Measurements from ENCODE around the gene ARPC2.
A peak's percentile ranks its signal among the peaks of the same experiment; 100 is the strongest.

The ARPC2 gene

DNA sequence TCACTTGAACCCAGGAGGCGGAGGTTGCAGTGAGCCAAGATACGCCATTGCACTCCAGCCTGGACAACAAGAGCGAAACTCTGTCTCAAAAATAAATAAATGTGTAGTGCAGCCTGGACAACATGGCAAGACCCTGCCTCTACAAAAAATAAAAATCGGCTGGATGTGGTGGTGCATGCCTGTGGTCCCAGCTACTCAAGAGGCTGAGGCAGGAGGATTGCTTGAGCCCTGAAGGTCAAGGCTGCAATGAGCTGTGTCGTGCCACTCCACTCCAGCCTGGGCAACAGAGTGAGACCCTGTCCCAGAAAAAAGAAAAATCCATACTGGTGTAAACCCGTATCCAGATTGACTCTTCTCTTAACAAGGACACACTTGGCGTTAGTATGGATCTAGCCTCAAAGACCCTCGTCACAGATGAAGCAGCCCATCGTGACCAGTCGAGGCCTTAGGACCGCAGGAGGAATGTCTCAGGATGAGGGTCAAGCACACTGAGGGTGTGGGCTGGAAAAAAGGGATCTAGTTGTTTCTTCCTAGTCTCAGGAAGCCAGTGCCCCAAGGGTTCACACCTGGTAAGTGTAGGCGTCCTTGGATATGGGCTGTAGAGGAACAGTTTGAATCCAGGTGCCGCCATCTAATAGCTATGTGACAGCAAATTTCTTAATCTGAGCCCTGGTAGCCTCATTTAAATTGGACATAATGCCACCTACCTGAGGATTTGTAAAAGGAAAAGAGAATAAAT, 39.8 kb downstream of the ARPC2 start:
- no peak for FAIRE-seq

GRCh38 chr2:218257390-218257981, 40.5 kb downstream of the ARPC2 start:
- FAIRE-seq: no peak

DNA sequence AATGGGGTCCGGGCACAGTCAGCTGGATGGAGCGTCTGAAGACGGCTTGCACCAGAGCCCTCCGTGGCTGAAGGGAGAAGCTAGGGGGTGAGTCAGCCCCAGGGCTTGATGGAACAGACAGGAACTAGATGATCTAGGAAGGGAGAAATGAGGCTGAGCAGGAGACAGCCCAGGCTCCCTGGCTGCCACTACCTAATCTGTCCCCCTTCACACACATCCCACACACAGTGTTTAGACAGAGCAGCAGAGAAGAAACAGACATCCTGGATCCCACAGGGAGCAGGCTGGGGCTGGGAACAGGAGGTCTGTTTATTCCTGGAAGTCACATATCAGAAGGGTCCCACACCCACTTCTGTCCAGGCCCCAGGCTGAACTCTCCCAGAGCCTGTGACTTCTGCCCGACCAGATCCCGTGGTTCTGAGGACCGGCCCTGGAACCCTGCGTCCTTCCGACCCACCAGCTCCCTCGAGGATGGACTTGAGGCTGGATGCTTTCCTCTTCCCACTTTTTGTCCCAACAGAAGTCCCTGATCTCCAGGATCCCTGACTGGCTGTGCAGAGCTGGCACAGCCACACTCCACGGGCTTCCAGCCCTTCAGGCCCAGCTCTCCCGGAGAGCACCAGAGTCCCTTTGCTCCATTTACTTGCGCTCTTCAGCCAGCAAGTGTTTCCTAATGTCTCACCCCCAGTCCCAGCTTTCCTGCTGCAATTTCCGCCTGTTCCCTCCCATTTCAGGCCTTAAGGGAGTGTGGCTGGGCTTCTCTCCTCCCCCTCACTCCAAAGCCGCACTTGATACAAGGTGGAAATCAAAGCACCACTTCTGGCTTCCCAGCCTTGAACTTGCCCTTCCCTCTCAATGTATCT, 42.3 kb downstream of the ARPC2 start:
- no peak for FAIRE-seq

DNA sequence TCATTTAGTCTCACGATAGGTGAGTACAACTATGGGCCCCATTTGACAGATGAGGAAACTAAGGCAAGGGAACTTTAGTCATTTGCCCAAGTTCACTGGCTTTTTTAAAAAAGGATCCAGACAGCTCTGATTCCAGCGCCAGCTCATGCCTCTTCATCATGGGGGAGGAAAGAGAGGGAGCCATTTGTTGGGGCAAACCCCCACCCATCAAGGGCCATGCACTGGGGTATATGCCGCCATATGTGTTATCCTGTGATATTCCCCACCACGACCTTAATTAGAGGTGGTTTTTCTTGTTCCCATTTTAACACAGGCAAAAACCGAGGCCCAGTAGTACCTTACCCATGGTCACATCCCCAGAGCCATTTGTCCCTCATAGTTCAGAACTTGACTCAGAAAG, 43.2 kb downstream of the ARPC2 start:
- no peak for FAIRE-seq

GRCh38 chr2:218260742-218261422, 43.9 kb downstream of the ARPC2 start, which contains the start of gene GPBAR1:
TSS of gene GPBAR1 (plus strand) at chr2:218261015. CDS start at chr2:218262725, 1,710 bp downstream.
- no peak for FAIRE-seq

GRCh38 chr2:218261423-218262236, 44.6 kb downstream of the ARPC2 start:
- no peak for FAIRE-seq

DNA sequence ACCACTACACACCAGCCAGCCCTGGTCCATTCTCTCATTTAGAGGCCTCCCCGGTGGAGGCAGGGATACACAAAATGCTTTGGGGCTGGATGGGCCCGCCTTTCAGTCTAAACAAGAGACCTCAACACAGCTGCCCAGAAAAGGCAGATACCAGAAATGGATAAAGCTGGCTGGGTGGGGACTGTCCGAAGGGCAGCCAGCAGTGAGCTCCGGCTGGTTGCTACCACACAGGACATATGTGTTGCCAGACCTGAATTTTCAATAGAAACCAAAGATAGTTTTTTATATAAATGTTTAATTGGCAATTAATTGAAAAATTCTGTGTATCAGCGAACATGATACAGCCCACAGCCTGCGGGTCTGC, 45.2 kb downstream of the ARPC2 start:
- FAIRE-seq: no peak

- FAIRE-seq: no peak
Observed at GRCh38 chr2:218262631-218263586, 45.9 kb downstream of the ARPC2 start.

GRCh38 chr2:218263817-218264641, 47.0 kb downstream of the ARPC2 start:
- no peak for FAIRE-seq

- FAIRE-seq: no peak
Observed at GRCh38 chr2:218264773-218265561, 48.0 kb downstream of the ARPC2 start.

DNA sequence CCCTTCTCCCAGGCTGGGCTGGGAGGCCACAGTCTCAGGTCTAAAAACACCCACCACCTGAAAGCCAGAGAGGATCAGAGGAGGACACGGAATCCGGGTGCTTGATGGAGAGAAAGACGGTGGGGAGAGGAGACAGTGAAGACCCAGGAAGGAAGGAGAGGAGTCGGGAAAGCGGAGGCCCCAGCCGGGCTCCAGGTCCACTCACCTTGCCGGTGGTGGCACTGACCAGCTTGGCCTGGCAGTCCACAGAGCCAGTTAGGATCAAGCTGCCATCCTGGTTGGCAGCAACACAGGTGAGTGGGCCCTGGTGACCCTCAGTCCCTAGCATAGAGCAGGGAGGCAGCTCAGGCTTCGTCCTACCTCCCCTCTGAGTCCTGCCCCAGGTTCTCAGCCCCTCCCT, 48.6 kb downstream of the ARPC2 start:
- no peak for FAIRE-seq

DNA sequence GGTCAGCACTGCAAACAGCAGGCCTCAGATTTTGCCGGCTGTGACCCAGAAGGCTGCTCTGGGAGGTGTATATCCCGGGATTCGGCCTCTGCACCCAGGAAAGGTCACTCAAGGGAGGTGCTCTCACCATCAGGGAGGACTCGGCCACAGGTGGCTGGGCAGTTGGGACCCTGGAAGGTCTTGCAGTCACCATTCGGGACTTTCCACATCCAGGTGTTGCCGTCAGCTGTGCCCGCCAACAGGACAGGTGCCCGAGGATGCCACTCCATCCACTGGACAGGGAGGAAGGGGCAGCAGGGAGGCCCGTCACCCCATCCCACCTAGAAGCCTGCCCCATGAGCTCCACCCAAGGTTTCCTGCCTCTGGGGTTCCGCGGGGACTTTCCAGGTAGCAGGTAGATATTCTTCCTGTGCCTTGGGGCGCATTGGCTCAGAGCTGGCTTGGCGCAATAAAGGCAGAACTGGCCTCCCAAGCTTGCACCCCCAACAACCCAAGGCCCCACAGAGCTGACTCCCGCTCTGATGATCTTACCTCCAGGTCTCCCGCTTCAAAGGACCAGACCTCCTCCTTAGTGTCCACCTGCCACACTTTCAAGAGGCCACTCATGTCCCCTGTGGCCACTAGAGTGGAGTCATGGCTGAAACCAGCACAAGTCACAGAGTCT, 49.5 kb downstream of the ARPC2 start:
- no peak for FAIRE-seq

DNA sequence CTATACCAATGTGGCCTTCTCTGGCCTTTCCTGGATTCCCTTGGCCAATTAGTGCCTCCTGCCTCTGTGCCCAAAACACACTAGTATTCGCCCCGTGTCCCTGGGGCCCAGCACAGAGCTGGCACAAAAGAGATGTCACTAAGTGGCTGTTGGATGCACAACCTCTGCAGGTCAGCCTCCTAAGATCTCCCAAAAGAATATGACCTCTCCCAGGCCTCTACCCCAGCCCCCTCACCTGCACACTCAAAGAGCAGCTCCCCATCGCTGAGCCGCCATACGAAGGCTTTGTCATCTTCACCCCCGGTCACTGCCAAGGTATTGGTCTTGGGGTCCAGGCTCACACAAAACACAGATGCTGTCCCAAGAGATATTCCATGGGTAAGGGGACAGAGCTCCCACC, 50.3 kb downstream of the ARPC2 start:
- FAIRE-seq: no peak

- peak; percentile 99 for FAIRE-seq
Observed at GRCh38 chr2:218269900-218270720, 53.1 kb downstream of the ARPC2 start, which contains the start of the genes AAMP and PNKD. TSS of gene AAMP (minus strand) at chr2:218270137. CDS start at chr2:218270086, 51 bp downstream. TSS of gene PNKD (plus strand) at chr2:218270519. CDS start at chr2:218270536, 17 bp downstream.

DNA sequence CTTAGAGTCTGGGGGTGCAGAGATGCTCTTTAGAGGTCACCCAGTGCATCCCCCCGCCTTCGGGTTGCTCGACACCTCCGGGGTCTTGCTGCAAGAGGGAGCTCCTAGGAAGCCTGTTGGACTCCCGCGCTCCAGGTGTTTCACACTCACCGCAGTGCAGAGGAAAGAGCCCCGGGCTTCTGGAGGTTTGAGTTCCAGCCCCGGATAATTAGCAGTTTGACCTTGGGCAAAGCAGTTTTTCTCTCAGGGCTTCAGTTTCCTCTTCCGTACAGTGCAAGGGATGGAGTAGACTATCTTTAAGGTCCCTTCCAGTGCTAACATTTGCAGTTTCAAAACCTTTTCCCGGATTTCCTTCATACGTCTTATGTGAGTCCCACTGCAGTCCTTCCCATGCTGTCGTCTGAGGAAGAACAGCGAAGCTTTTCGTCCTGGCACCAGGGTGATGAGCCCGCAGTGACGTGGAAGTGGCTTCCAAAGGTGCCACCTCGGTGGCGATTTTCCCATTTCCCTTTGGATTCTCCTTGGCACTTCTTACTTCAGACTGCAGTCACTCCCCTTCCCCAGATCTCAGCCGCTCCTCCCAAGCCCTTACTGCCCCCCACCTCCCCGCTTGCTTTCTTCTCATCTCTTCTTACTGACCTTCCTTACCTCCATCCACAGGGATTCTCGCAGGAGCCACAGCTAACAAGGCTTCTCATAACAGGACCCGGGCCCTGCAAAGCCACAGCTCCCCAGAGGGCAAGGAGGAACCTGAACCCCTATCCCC, 53.9 kb downstream of the ARPC2 start:
- no peak for FAIRE-seq

DNA sequence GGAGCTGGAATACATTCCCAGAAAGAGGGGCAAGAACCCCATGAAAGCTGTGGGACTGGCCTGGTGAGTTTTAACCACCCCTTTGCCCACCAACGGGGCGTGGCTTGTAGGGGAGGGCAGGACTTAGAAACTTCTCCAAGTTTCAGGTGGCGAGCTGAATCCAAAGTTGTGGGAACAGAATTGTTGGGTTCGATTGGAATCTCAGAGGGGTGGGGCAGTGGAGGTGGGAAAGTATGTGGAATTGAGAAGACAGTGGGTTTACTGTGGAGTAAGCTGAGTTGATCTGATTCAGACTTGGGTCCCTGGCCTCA, 54.5 kb downstream of the ARPC2 start:
- FAIRE-seq: no peak
